BJ (cell line): ENCODE measurements around the gene MMEL1. TPM values are rescaled to one million over a fixed set of nuclear protein-coding genes. Genes with fewer than 3 reads are reported as not detected.

Source experiments
- CTCF ChIA-PET: fragments of 350-600 bp; formaldehyde crosslinking; extraction: SDS; loops from one replicate; lab custom pipeline; 2021; ENCODE audit warnings: antibody characterized with exemption, inconsistent platforms; lab: Yijun Ruan, JAX
- POLR2A ChIA-PET: fragments of 300-600 bp; sonication (Branson Sonifier 250); formaldehyde crosslinking; extraction: SDS; loops from one replicate; lab custom pipeline; 2021; ENCODE audit warnings: antibody characterized with exemption; lab: Charles Lee
- DNase-seq: peaks from one replicate; pipeline ENCODE4 v3.0.0-alpha.2; 2011; ENCODE audit warnings: low read depth
- H3K27me3 ChIP-seq: 2 replicates; pipeline ENCODE4 v1.6.0; 2011; ENCODE audit warnings: low read length; ENCODE audit not compliant: control insufficient read depth, insufficient read depth
- H3K36me3 ChIP-seq: 2 replicates; pipeline ENCODE4 v1.5.1; 2011; ENCODE audit warnings: low read length; ENCODE audit not compliant: control insufficient read depth, insufficient read depth
- H3K4me3 ChIP-seq: 2 replicates; pipeline ENCODE4 v1.5.1; 2011; ENCODE audit warnings: low read depth, mild to moderate bottlenecking, control low read depth, low read length
- CTCF ChIP-seq: IDR thresholded peaks from 2 replicates; pipeline ENCODE4 v1.5.1; 2011; ENCODE audit warnings: low read depth, mild to moderate bottlenecking, control low read depth, inconsistent platforms, low read length, moderate library complexity; ENCODE audit not compliant: insufficient read depth
- polyA plus RNA-seq: library from polyadenylated mRNA; depleted of rRNA; stranded (reverse); fragments of >200 nt; gene quantifications from 2 replicates; pipeline ENCODE4 v1.2.3, GENCODE V29; 2011

The MMEL1 gene
- polyA plus RNA-seq, 1 experiment: 0.17 TPM

- H3K4me3 ChIP-seq: peak overlapping the region; percentile 98
- no peaks in the 10 kb centered on the region for H3K27me3 ChIP-seq
- ChIA-PET POLR2A (no interaction called here), CTCF (interaction anchor here (1.3 kb wide), 1 partner anchor 679 kb away, joined by 3 read pairs; no protein-coding TSS in a partner anchor)
- H3K36me3 ChIP-seq: no peaks in the 10 kb centered on the region
- TF ChIP-seq CTCF: no peak
- no peak for DNase-seq
Observed at GRCh38 chr1:2641381-2642130, 8.7 kb upstream of the MMEL1 start.

- Histone ChIP-seq H3K4me3 (no peak overlapping the region), H3K36me3 (no peaks in the 10 kb centered on the region), H3K27me3 (no peaks in the 10 kb centered on the region)
- ChIA-PET POLR2A (no interaction called here), CTCF (interaction anchor here (1.3 kb wide), 1 partner anchor 680 kb away, joined by 3 read pairs; no protein-coding TSS in a partner anchor)
- no peak for TF ChIP-seq CTCF
- no peak for DNase-seq
Observed at GRCh38 chr1:2640626-2641025, 7.8 kb upstream of the MMEL1 start.

GRCh38 chr1:2639607-2640521, 7.0 kb upstream of the MMEL1 start:
- no peak for DNase-seq
- H3K4me3 ChIP-seq: no peak overlapping the region
- POLR2A ChIA-PET: no interaction called here
- no peaks in the 10 kb centered on the region for H3K36me3 ChIP-seq
- CTCF ChIA-PET: interaction anchor here (1.3 kb wide), 1 partner anchor 681 kb away, joined by 3 read pairs; no protein-coding TSS in a partner anchor
- H3K27me3 ChIP-seq: no peaks in the 10 kb centered on the region
- no peak for TF ChIP-seq CTCF

GRCh38 chr1:2639203-2639602, 6.4 kb upstream of the MMEL1 start:
- CTCF ChIA-PET: no interaction called here
- no peak for DNase-seq
- Histone ChIP-seq H3K36me3 (no peaks in the 10 kb centered on the region), H3K4me3 (no peak overlapping the region), H3K27me3 (no peaks in the 10 kb centered on the region)
- TF ChIP-seq CTCF: no peak
- POLR2A ChIA-PET: no interaction called here
